GM21825 (cell line): ENCODE data around the gene M1AP.

Experiments
- ATAC-seq: cut with Tn5 transposase; IDR thresholded peaks from one replicate; pipeline ENCODE4 v1.9.1; 2021; ENCODE audit warnings: mild to moderate bottlenecking, moderate library complexity; ENCODE audit not compliant: unreplicated experiment

The M1AP gene

GRCh38 chr2:74507926-74508520, 140.1 kb downstream of the M1AP start:
- ATAC-seq, result peak; percentile 13
